ENCODE measurements around the gene SF3B4.

- peak in 1 of 3 donors; percentile 50 for TF ChIP-seq CTCF (IDR thresholded peaks at IDR 0.05)
- no peak for TF ChIP-seq POLR2A (IDR thresholded peaks at IDR 0.05)
Measured at GRCh38 chr1:149888247-149888998, 39.2 kb downstream of the SF3B4 start.

Measured in lower leg skin (tissue), 3 donors.